ENCODE measurements around the gene BAHD1. TPM values are rescaled to one million over a fixed set of nuclear protein-coding genes. Genes with fewer than 3 reads are reported as not detected.
"Not testable (repeated sequence)": the region's sequence is repeated elsewhere in the genome, so short reads cannot be mapped to it uniquely, and the experiment has no call there.

BAHD1 gene
- polyA plus RNA-seq, 1 donor, result 24.8 TPM

DNA sequence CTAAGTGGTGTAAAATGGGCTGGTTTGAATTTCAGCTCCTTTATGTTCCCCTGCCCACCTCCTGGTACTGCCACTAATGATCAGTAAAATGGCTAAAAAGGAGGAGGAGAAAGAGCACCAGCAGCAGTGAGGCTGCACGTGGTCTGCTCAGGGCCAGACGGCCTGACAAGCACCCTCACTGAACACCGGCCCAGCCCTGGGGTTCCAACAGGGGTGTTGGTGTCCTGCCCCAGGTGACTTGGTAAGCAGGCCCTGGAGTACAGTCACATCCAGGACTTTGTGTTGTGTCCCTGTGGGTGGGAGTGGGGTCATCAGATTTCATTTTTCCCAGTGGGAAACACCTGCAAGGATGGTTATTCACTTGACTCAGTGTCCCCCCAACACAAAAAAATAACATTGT is 5.4 kb downstream of the BAHD1 start:
- no peak for DNase-seq

DNA sequence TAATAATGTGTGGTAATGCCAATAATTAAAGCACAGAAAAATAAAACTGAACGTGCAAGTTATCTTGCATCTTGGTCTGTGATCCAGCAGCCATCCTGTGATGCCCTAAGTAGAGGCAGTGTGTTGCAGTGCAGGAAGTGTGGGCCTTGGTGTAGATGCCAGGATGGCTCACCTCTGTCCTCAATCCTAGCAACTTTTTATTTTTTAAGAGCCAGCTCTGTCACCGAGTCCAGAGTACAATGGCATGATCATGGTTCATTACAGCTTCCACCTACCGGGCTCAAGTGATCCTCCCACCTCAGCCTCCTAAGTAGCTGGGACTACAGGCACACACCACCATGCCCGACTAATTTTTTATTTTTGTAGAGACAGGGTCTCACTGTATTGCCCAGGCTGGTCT is 7.6 kb downstream of the BAHD1 start:
- no peak for DNase-seq

DNA sequence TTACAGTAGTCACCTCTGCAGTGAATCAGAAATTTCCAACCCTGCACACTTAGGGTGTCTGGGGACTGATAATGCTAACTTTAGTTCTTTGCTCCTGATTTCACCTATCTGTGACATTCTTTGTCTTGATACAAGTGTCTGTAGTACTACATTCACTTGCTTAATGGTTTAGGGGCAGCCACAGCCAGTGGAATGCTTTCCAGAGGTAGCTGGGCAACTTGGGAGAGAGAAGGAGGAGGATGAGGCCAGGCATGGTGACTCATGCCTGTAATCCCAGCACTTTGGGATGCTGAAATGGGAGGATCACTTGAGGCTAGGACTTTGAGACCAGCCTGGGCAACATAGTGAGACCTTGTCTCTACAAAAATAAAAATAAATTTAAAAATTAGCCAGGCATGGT is 8.5 kb downstream of the BAHD1 start:
- no peak for DNase-seq

DNA sequence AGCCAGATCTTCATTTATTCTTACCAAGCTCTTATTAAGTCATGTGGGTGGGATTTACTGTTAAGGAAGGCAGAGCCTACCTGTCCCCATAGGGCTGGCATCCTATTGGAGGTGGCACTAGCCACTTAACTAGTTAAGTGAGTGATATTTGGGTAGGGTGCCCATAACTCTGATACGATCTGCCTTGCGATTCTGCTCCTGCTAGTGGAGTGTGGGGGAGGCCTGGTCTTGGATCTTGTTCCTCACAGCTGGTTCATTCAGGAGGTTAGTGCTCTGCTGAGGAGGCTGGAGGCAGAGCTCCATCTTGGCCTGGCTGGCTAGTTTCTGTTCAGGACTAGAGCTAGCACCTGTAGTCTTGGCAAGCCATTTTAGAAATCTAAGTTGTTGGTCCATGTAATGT is 9.3 kb downstream of the BAHD1 start:
- no peak for DNase-seq

DNA sequence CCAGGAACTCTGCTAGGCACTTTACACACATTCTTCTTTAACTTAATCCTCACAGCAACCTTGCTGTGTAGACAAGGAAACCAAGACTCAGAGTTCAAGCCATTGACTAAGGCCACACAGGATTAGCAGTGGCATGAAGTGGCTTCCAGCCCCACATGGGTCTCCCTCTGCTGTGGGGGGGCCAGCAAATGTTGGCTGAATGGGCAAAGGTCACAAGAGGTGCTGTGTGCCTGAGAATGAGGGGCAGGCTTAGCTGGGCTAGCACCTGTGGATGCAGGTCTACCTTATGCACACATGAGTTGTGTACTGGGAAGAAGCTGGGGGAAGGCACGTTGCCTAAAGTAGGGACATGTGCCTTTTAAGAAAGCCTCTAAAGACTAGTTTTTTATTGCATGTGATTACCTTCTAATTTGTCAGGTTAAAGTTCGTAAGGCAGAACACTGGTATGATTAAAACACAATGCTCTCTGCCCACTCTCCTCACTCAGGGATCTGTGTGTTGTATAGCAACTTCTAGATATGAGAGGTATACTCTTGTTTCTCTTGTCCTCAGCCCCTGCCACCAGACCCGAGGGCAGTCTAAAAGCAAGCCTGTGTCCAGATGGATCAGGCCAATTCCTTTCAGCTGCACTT is 10.9 kb downstream of the BAHD1 start:
- DNase-seq, result no peak

DNA sequence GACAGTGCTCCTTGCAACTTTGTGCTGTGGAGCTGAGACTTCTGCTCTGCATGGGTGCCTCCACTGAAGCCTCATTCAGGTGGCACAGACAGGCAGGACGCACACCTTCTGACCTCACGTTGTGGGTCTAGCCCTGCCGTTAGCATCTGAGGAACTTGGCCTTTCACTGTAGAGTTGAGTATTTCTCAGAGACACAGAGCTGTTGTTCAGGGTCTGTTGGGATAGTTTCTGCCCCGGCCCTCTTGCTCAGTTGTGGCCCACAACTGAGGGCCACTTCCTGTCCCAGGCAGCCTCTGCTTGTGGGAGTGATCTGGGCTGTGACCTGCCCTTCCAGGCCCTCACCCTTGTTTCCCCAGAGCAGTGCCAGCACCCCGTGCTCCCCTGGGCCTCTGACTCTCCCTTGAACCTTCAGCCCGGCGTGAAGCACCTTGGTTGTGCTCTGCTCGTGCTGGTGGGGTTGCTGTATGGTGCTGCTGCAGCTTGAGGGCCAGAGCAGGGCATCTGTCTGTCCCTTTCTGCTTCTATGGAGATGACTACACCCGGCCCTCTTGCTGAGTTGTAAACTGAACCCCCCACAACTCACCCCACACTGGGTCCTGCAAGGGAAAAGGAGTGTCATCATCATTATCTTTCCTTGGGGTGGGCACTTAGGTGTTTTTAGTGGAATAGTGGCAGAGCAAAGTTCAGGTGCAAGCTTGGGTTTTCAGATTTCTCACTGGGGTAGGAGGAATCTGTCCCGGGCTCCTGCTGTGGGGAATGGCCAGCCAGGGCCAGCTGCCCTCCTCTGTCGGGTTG is 11.7 kb downstream of the BAHD1 start:
- DNase-seq, result no peak

DNA sequence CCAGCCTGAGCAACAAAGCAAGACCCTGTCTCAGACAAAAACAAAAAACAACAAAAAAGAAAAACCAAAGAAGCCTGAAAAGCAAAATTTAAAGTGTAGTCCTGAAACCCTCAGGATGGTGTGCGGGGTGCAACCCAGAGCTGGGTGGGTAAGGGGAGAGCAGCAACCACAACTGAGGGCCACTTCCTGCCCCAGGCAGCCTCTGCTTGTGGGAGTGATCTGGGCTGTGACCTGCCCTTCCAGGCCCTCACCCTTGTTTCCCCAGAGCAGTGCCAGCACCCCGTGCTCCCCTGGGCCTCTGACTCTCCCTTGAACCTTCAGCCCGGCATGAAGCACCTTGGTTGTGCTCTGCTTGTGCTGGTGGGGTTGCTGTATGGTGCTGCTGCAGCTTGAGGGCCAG is 13.2 kb downstream of the BAHD1 start:
- DNase-seq, result not testable (repeated sequence)

DNA sequence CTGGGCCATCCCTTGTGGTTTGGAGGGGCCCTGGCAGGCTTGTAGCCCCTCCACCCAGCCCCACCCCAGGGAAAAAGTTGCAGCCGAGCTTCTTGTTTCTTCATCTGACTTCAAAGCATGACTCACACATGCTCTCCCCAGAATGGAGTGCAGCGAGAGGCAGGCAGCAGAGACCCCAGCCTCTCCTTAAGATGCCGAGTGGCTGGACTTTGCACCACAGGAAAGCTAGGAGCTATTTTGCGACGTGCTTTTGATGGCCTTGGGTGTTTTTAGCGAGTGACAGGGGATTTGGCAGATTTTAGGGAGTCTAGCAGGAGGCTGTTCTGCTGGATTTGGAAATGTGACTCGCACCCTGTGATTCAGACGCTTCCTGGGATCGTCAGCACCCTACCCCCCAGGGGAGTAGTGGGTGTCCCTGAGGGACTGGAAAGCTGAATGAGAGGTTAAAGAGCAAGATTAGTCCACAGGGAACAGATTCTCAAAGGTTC is 14.2 kb downstream of the BAHD1 start:
- no peak for DNase-seq

DNA sequence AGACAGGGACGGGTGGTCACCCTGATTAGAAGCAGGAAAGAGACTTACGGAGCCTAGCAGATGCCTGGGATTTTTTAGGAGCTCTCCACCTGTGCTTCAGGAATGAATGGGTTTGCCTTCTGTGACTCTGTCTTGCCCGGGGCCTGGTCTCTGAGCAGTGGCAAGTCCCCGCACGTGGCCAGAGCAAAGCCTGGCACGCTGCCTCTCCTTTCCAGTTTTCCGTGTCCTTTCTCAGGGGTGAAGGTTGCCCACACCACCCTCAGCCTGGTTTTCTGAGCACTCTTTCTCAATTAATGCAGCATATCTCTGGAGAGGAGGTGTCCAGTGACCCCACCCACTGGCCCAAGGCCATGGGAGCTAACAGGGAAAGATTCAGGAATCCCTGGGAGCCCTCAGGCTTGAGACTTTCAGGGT is 15.6 kb downstream of the BAHD1 start:
- no peak for DNase-seq

DNA sequence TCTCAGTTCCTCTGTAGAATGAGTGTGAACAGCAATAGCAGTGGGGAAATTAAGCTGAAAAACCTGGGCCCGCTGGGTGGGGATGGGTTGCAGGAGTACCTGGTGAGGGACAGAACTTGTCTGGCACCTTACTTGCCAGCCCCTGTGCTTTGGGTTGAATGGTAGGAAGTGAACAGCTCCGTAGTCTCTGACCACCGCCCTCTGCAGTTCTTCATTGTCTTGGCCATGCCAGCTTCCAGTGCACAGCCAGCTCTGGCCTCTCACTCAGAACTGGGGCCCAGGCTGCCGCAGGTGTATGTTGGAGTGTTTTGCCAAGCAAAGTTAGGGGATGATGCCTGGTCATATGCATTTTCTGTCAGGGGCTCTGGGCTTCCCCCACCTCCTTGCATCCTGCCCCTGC is 16.0 kb downstream of the BAHD1 start:
- DNase-seq, result no peak

DNA sequence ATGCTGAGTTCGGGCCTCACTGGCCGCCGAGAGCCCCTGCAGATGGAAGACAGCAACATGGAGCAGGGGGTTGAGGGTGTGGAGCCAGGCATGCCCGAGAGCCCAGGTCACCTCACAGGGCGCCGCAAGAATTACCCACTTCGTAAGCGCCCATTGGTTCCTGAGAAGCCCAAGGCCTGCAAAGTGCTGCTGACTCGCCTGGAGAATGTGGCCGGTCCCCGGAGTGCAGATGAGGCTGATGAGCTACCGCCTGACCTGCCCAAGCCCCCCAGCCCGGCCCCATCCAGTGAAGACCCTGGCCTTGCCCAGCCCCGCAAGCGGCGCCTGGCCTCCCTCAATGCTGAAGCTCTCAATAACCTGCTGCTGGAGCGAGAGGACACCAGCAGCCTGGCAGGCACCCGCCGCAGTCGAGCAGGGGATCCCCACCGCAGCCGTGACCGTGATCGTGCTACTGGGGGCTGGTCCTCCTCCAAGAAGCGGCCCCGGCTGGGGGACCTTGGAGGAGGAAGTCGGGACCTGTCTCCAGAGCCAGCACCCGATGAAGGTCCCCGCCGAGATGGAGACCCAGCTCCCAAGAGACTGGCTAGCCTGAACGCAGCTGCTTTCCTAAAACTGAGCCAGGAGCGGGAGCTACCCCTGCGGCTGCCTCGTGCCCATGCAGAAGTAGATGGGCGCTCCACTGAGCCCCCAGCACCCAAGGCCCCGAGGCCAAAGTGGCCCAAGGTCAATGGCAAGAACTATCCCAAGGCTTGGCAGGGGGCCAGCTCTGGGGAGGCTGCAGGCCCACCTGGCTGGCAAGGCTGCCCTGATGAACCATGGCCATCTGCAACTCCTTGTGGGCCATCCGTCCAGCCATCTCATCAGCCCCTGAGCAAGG is 18.0 kb downstream of the BAHD1 start:
- DNase-seq, result no peak

DNA sequence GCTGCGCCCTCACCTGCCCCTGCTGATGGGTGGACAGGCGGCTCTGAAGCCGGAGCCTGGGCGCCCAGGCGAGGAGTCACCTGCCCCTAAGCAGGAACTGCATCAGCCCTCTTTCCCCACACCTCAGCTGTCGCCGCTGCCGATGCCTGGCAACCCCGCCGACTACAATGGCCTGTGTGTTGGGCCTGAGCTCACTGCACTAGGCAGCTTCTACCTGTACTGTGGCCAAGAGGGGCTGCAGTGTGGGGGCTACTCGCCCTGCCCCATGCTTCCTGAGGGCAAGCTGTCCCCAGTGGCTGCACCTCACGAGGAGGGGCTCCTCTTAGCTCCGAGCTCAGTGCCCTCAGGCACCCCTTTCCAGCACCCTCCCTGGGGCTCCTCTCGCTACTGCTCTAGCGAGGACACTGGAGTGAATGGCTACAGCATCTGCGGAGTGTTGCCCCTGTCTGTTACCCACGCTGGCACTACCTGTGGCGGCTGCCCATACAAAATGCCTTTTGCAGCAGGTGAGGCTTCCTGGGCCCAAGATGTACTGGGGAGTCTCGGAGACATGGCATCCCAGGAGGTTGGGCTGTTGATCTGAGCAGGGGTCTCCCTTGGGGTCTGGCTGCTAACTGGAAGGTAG is 18.8 kb downstream of the BAHD1 start:
- no peak for DNase-seq

DNA sequence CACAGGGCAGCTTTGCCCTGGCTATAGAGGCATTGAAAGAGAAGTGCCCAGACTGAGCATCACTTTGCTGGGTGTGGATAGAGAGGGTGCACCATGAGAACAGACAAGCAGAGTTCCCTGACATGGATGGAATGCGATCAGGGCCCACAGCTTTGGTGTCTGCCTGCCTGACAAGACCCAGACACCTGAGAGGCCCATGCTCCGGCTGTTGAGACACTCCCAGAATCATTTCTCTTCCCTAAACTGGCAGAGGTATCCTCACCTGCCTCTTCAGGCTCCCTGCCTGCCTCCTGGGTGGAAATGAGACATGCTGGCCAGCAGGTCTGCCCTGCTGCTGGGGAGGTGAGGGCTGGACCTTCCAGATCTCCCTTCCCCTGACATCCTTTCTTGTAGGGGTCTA is 19.7 kb downstream of the BAHD1 start:
- no peak for DNase-seq

DNA sequence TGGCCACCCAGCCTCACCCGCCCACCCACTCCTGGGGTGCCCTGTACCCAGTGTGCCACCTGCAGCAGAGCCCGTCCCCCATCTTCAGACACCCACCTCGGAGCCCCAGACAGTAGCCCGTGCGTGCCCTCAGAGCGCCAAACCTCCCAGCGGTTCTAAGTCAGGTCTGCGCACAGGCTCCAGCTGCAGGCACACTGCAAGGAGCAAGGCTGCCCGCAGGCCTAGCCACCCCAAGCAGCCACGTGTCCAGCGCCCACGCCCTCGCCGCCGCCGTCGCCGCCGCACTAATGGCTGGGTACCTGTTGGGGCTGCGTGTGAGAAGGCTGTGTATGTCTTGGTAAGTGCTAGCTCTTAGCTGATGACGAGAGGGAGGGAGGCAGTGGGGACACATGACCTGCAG is 21.2 kb downstream of the BAHD1 start:
- DNase-seq, result no peak

DNA sequence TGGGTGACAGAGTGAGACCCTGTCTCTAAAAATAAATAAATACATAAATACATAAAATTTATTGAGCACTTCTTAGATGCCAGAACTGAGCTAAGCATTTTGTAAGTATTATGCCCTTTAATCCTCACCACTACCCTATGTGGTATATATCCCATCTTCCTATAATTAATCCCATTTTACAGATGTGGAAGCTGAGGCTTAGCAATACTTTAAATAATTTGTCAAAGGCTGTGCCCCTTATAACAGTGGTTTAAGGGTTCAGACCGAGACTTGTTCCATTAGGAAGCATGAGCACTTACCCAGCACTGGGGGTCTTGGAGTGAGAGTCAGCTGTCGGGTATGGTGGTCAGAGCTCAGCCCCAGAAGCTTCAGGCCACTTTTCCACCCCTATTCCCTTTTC is 22.5 kb downstream of the BAHD1 start:
- DNase-seq, result no peak

DNA sequence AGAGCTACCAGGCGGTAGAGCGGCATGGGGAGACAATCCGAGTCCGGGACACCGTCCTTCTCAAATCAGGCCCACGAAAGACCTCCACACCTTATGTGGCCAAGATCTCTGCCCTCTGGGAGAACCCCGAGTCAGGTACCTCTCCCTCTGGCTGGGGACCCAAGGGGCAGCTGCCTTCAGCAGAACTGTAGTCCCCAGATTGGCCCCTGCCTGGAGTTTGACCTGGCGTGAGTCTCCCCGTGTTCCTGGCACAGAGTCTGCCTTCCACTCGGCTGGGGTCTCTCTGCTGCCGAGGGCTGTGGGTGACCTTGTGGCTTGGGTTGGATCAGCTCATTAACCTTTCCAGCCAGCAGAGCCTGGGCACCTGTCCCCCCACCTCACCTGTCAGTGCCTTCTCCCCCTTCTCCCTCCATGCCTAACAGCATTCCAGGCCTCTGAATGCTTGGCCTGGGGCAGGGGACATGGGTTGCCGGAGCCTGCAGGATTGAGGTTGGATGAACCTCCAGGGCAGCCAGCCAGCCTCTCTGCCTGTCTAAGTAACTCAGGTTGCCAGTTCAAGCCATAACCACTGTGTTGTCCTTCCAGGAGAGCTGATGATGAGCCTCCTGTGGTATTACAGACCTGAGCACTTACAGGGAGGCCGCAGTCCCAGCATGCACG is 23.3 kb downstream of the BAHD1 start:
- no peak for DNase-seq

DNA sequence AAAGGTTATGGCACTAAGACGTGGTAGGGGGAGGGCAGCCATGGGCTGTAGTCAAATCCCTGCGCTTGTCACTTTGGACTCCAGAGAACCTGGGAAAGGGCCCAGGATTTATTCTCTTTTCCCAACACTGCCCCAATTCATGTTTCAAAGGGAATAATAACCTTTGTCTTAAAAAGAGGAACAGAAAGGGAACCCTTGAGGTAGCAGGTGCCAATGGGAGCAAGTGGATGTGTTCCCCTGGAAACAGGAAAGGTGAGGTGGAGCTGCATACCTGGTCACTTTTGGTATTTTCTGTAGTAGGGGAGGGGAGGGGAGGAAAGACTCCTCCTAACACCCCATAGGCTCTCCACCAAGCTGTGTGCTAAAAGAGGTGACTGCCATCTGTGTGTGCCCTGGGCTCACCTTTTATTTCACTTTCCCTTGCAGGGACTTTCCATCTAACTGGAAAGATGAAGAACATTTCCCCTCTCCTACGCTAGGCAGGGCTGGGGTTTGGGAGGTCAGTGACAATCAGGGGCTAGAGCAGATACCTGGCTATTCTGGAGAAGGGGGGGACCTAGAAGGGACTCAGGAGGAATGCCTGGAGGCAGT is 23.9 kb downstream of the BAHD1 start:
- DNase-seq, result no peak

DNA sequence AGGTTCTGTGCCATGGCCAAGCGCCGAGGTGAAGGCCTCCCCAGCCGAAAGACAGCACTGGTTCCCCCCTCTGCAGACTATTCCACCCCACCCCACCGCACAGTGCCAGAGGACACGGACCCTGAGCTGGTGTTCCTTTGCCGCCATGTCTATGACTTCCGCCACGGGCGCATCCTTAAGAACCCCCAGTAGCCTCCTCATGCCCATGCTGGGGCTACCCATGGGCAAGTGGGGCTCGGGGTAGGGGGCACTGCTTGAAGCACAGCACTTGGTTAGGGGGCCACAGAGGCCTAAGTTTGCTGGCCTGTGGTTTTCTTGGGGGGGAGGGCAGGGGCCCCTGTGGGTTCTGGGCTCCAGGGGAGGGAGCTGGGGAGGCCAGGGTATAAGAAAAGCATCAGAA is 25.2 kb downstream of the BAHD1 start:
- no peak for DNase-seq

DNA sequence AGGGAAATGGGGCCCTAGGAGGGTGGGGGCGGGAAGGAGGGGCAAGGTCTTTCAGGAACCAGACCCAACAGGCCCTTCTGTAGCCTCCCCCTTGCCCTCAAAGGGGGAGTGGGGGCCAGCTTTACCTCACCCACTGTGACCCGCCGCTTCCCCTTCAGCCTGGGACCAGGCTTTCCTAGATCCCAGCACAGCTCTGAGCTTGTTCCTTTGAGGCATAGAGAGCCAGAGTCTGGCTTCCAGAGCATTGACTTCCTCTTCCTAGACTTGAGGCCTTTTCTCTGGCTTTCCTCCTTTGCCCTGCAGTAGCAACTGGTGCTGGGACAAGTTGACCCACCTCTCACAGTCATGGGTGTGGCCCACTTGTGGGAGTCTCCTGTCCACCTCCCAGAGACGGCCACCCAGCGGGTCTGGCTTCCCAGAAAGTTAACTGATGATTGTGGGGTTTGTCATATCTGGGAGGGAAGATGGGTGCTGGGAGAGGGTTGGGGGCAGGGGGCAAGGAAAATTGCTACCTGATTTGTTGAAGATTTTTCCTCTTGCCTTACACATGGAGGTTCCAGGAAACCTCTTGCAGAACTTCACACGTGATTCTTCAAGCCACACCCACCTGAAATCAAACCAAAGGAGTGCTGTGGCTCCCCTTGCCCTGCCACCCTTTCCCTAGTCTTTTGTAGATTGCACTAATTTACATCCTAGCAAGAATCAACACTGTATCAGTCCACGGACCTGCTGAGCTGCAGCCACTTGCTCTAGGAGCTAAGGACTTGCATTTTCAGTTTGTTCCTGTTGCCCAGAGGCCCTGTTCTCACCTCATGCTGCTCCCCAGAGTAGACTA is 25.9 kb downstream of the BAHD1 start:
- DNase-seq, result no peak

DNA sequence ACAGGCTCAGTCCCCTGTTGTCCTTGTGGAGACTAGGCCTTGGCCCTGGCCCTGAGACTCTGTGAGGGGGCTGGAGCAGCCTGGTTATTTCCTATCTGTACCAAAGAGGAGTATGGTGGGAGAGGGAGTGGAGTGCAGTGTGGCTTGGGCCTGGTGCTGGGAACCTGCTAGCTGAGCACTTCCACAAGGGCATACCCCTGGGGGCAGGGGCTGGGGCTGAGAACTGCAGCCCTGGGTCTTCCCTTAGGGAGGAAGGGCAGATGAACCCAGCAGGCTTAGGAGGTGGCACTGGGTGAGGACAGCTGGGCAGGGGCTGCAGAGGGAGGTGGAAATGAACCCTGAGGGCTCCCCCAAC is 26.5 kb downstream of the BAHD1 start:
- no peak for DNase-seq

DNA sequence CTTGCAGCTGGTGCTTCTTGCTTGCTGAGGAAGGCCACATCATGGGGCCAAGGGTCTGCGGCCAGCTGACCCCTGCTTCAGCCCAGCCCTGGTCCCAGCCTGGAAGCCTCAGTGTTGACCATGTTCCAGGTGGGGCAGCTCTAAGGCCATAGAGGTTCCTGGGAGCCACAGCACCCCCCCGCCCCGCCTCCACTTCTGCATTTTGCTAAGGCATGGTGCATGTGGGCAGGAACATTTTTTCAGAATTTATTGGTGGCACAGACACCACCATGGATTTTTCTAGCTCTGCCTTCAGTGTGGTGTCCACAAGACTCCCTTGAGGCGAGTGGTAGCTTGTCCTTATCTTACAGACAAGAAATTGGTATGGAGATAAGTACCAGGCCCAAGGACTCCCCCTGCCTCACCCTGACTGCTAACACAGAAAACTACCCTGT is 28.2 kb downstream of the BAHD1 start:
- no peak for DNase-seq

All from hindlimb muscle (tissue), 1 donor.